Neural cell (in vitro differentiated cells): ENCODE results near the gene UBE2I. TPM values are rescaled to one million over a fixed set of nuclear protein-coding genes. Genes with fewer than 3 reads are reported as not detected.

ENCODE experiments used
- H2AFZ ChIP-seq: fragments of 200-600, 300-800 bp; sonication (generic), shearing (Covaris generic); 2 replicates; pipeline ENCODE4 v1.6.0; 2014; ENCODE audit warnings: low read depth, mild to moderate bottlenecking, antibody characterized with exemption, low read length, moderate library complexity
- H3F3A ChIP-seq: fragments of 200-600 bp; shearing (Covaris generic); 2 replicates; pipeline ENCODE4 v1.6.1; 2016; ENCODE audit warnings: mild to moderate bottlenecking, moderate library complexity, mixed read lengths, antibody characterized with exemption, low read length; ENCODE audit not compliant: insufficient read depth, poor library complexity, severe bottlenecking
- H3K27ac ChIP-seq: fragments of 200-600, 300-800 bp; sonication (generic), shearing (Covaris generic); 2 replicates; pipeline ENCODE4 v1.5.1; 2014; ENCODE audit warnings: mild to moderate bottlenecking, low read length, moderate library complexity
- H3K27me3 ChIP-seq: fragments of 300-800, 200-600 bp; sonication (generic), shearing (Covaris generic); 2 replicates; pipeline ENCODE4 v1.6.0; 2014; ENCODE audit warnings: mild to moderate bottlenecking, low read depth, low read length, moderate library complexity; ENCODE audit not compliant: insufficient read depth
- H3K36me3 ChIP-seq: fragments of 300-800, 200-600 bp; sonication (generic), shearing (Covaris generic); 2 replicates; pipeline ENCODE4 v1.5.1; 2014; ENCODE audit warnings: mild to moderate bottlenecking, antibody characterized with exemption, low read length, moderate library complexity; ENCODE audit not compliant: insufficient read depth
- H3K4me2 ChIP-seq: fragments of 300-800, 200-600 bp; sonication (generic), shearing (Covaris generic); 2 replicates; pipeline ENCODE4 v1.6.0; 2014; ENCODE audit warnings: mild to moderate bottlenecking, low read length
- H3K4me3 ChIP-seq: fragments of 300-800, 200-600 bp; sonication (generic), shearing (Covaris generic); 2 replicates; pipeline ENCODE4 v1.5.1; 2014; ENCODE audit warnings: mild to moderate bottlenecking, low read length, moderate library complexity
- H3K79me2 ChIP-seq: fragments of 200-600 bp; shearing (Covaris generic); replicated peaks from 2 replicates; pipeline ENCODE4 v1.6.0; 2014; ENCODE audit warnings: mild to moderate bottlenecking, low read length, moderate library complexity; ENCODE audit not compliant: insufficient read depth
- H3K9ac ChIP-seq: fragments of 300-800, 200-600 bp; sonication (generic), shearing (Covaris generic); 2 replicates; pipeline ENCODE4 v1.6.1; 2016; ENCODE audit warnings: mild to moderate bottlenecking, low read length, mixed read lengths
- H3K9me2 ChIP-seq: fragments of 200-600 bp; shearing (Covaris generic); 2 replicates; pipeline ENCODE4 v1.6.1; 2016; ENCODE audit warnings: mild to moderate bottlenecking, low read length, mixed read lengths; ENCODE audit not compliant: insufficient read depth
- H3K9me3 ChIP-seq: fragments of 200-600, 300-800 bp; sonication (generic), shearing (Covaris generic); 2 replicates; pipeline ENCODE4 v1.6.1; 2016; ENCODE audit warnings: mild to moderate bottlenecking, mixed run types, low read length, moderate library complexity, mixed read lengths
- H4K20me1 ChIP-seq: fragments of 200-600 bp; shearing (Covaris generic); 2 replicates; pipeline ENCODE4 v1.6.1; 2016; ENCODE audit warnings: mild to moderate bottlenecking, mixed run types; ENCODE audit not compliant: insufficient read depth
- EP300 ChIP-seq: fragments of 450-650 bp; conservative IDR thresholded peaks from 2 replicates; pipeline ENCODE4 v1.6.1; 2014; ENCODE audit warnings: antibody characterized with exemption, mild to moderate bottlenecking, moderate library complexity; ENCODE audit not compliant: poor library complexity, severe bottlenecking
- EZH2 ChIP-seq: fragments of 200-600, 300-800 bp; shearing (Covaris generic), sonication (generic); IDR thresholded peaks from 2 replicates; pipeline ENCODE4 v1.6.1; 2014; ENCODE audit warnings: antibody characterized with exemption, low read length, borderline replicate concordance, mild to moderate bottlenecking; ENCODE audit not compliant: insufficient read depth, poor library complexity, severe bottlenecking
- MXI1 ChIP-seq: fragments of 450-650 bp; conservative IDR thresholded peaks from 2 replicates; pipeline ENCODE4 v1.6.1; 2014; ENCODE audit warnings: antibody characterized with exemption, mild to moderate bottlenecking; ENCODE audit not compliant: poor library complexity, severe bottlenecking
- POLR2AphosphoS5 ChIP-seq: IDR thresholded peaks from 2 replicates; pipeline ENCODE4 v1.6.1; 2012
- RAD21 ChIP-seq: fragments of 450-650 bp; conservative IDR thresholded peaks from 2 replicates; pipeline ENCODE4 v1.6.1; 2014; ENCODE audit warnings: antibody characterized with exemption, mild to moderate bottlenecking, moderate library complexity
- SMC3 ChIP-seq: fragments of 450-650 bp; conservative IDR thresholded peaks from 2 replicates; pipeline ENCODE4 v1.6.1; 2014; ENCODE audit warnings: antibody characterized with exemption, mild to moderate bottlenecking, moderate library complexity; ENCODE audit not compliant: poor library complexity
- TAF1 ChIP-seq: IDR thresholded peaks from 2 replicates; pipeline ENCODE4 v1.6.1; 2012; ENCODE audit warnings: low read depth
- polyA plus RNA-seq: library from polyadenylated mRNA; depleted of rRNA; stranded (reverse); fragments of >200 nt; gene quantifications from 2 replicates; pipeline ENCODE4 v1.2.3, GENCODE V29; 2014
- TF ChIP-seq, protein P1 (sequence below): fragments of 450-650 bp; IDR thresholded peaks from 2 replicates; pipeline ENCODE4 v1.5.1; 2014; ENCODE audit warnings: antibody characterized with exemption, mild to moderate bottlenecking, moderate library complexity; ENCODE audit not compliant: poor library complexity, severe bottlenecking

UBE2I gene
- polyA plus RNA-seq, 1 donor from 2014 or later = 111 TPM

DNA sequence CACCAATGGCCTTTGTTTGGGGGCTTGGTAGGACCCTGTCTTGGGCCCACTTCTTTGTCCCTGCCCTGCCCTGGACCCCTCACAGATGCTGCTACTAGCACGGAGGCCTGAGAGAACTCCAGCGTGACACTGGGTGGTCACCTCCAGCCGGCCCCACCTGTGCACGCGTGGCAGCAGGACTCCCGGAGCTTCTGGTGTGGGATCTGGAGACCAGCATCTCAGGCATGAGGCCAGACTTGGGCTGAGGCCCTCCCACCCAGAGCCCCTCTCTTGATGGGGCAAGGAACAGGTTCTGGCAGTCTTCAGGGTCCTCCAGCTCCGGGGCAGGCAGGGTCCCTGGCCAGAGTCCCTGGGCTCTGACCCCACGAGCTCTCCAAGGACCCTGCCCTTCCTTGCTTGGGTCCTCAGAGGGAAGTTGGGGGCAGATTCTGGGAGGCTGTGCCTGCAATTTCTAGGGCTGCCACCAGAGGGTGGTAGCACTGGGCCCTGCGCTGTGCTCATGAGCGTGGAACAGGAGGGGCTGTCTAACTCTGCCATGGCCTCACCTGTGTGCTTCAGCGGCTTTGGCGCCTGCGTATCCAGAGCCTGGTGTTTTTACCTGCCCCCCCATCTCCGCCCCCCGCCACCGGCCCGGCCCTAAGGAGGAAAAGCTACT is 21.0 kb downstream of the UBE2I start:
- TF ChIP-seq SMC3 = no peak
- TF ChIP-seq, protein P1, sequence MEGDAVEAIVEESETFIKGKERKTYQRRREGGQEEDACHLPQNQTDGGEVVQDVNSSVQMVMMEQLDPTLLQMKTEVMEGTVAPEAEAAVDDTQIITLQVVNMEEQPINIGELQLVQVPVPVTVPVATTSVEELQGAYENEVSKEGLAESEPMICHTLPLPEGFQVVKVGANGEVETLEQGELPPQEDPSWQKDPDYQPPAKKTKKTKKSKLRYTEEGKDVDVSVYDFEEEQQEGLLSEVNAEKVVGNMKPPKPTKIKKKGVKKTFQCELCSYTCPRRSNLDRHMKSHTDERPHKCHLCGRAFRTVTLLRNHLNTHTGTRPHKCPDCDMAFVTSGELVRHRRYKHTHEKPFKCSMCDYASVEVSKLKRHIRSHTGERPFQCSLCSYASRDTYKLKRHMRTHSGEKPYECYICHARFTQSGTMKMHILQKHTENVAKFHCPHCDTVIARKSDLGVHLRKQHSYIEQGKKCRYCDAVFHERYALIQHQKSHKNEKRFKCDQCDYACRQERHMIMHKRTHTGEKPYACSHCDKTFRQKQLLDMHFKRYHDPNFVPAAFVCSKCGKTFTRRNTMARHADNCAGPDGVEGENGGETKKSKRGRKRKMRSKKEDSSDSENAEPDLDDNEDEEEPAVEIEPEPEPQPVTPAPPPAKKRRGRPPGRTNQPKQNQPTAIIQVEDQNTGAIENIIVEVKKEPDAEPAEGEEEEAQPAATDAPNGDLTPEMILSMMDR = peak; percentile 31
- no peak for TF ChIP-seq EZH2
- no peak for TF ChIP-seq TAF1
- no peak for TF ChIP-seq EP300
- no peak for TF ChIP-seq POLR2AphosphoS5
- Histone ChIP-seq H3K4me2 (no peak overlapping the region), H3F3A (no peaks in the 10 kb centered on the region), H3K27me3 (peaks cover 33% of the 10 kb centered on the region), H3K36me3 (no peaks in the 10 kb centered on the region), H3K9me2 (no peaks in the 10 kb centered on the region), H4K20me1 (no peaks in the 10 kb centered on the region), H3K4me3 (no peak overlapping the region), H2AFZ (no peak overlapping the region), H3K79me2 (peaks cover 5% of the 10 kb centered on the region), H3K9me3 (no peaks in the 10 kb centered on the region), H3K27ac (no peak overlapping the region), H3K9ac (no peak overlapping the region)

DNA sequence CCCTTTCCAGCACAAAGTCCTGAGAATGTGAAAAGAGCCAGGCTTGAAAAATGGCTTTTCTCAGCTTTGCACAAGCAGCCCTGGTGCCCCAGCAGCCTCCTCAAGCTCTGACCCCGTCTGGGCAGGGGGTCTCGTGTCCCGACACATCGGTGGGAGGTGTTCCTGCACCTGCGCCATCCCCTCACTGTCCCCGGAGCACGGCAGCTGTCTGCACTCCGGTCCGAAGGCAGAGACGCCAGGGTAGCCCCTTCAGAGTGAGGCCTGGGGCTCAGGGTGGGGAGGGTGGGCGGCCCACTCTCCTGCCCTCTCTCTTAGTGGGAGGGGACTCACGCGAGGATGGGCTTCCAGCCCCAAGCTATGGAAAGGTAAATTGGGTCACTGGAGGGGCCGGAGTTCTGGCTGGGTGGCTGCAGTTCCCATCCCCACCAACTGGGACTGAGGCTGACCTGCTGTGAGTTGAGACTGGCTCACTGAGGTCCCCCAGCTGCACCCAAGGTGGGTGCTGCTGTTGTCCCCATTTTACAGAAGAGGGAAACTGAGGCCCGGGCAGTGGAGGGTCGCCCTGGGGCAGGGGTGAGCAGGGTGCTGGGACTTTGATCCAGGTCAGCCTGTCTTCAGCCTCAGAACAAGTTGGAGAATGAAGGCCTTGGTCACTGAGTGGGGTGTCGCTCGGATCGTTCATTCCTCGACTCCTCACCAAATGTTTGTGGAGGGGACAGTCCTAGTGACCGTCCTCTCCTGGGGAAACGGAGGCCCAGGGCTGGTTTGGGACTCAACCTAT is 21.7 kb downstream of the UBE2I start:
- TF ChIP-seq EZH2 = no peak
- no peak for TF ChIP-seq MXI1
- TF ChIP-seq RAD21 = no peak
- TF ChIP-seq, protein P1 = no peak
- H3K9me2 ChIP-seq = no peaks in the 10 kb centered on the region
- peaks cover 10% of the 10 kb centered on the region for H3K79me2 ChIP-seq
- no peak overlapping the region for H3K27ac ChIP-seq
- H2AFZ ChIP-seq = no peak overlapping the region
- no peaks in the 10 kb centered on the region for H3F3A ChIP-seq
- H3K4me3 ChIP-seq = peak overlapping the region; percentile 76
- no peaks in the 10 kb centered on the region for H3K36me3 ChIP-seq
- no peak overlapping the region for H3K4me2 ChIP-seq
- H3K9ac ChIP-seq = peak overlapping the region; percentile 9
- H3K9me3 ChIP-seq = no peaks in the 10 kb centered on the region
- H3K27me3 ChIP-seq = peaks cover 33% of the 10 kb centered on the region
- H4K20me1 ChIP-seq = no peaks in the 10 kb centered on the region
